BJ (cell line): ENCODE data around the gene KRT84. TPM values are rescaled to one million over a fixed set of nuclear protein-coding genes. Genes with fewer than 3 reads are reported as not detected.

Source experiments
- CTCF ChIA-PET: fragments of 350-600 bp; formaldehyde crosslinking; extraction: SDS; loops from one replicate; lab custom pipeline; 2021; ENCODE audit warnings: antibody characterized with exemption, inconsistent platforms; lab: Yijun Ruan, JAX
- POLR2A ChIA-PET: fragments of 300-600 bp; sonication (Branson Sonifier 250); formaldehyde crosslinking; extraction: SDS; loops from one replicate; lab custom pipeline; 2021; ENCODE audit warnings: antibody characterized with exemption; lab: Charles Lee
- DNase-seq: peaks from one replicate; pipeline ENCODE4 v3.0.0-alpha.2; 2011; ENCODE audit warnings: low read depth
- H3K27me3 ChIP-seq: 2 replicates; pipeline ENCODE4 v1.6.0; 2011; ENCODE audit warnings: low read length; ENCODE audit not compliant: control insufficient read depth, insufficient read depth
- H3K36me3 ChIP-seq: 2 replicates; pipeline ENCODE4 v1.5.1; 2011; ENCODE audit warnings: low read length; ENCODE audit not compliant: control insufficient read depth, insufficient read depth
- H3K4me3 ChIP-seq: 2 replicates; pipeline ENCODE4 v1.5.1; 2011; ENCODE audit warnings: low read depth, mild to moderate bottlenecking, control low read depth, low read length
- polyA plus RNA-seq: library from polyadenylated mRNA; depleted of rRNA; stranded (reverse); fragments of >200 nt; gene quantifications from 2 replicates; pipeline ENCODE4 v1.2.3, GENCODE V29; 2011
- TF ChIP-seq, protein P1 (sequence below): IDR thresholded peaks from 2 replicates; pipeline ENCODE4 v1.5.1; 2011; ENCODE audit warnings: low read depth, mild to moderate bottlenecking, control low read depth, inconsistent platforms, low read length, moderate library complexity; ENCODE audit not compliant: insufficient read depth

Gene KRT84
- polyA plus RNA-seq, 1 experiment, result not detected

DNA sequence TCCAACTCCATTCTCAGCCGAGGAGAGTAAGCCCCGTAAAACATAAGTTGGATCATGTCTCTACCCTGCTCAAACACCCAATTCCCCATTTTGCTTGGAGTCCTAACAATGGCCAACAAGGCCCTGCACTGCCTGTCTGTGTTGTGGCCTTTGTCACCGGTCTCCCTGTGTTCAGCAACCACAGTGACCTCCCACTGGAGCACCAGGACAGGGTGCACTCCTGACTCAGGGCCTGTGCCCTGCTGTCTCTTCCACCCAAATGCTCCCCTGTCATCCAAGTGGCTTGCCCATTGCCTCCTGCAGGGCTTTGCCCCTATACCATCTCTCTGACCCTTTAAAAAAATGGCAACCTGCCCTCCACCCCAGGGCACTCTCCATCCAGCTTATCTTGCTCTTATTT is 13.7 kb downstream of the KRT84 start:
- DNase-seq, result no peak
- TF ChIP-seq, protein P1, sequence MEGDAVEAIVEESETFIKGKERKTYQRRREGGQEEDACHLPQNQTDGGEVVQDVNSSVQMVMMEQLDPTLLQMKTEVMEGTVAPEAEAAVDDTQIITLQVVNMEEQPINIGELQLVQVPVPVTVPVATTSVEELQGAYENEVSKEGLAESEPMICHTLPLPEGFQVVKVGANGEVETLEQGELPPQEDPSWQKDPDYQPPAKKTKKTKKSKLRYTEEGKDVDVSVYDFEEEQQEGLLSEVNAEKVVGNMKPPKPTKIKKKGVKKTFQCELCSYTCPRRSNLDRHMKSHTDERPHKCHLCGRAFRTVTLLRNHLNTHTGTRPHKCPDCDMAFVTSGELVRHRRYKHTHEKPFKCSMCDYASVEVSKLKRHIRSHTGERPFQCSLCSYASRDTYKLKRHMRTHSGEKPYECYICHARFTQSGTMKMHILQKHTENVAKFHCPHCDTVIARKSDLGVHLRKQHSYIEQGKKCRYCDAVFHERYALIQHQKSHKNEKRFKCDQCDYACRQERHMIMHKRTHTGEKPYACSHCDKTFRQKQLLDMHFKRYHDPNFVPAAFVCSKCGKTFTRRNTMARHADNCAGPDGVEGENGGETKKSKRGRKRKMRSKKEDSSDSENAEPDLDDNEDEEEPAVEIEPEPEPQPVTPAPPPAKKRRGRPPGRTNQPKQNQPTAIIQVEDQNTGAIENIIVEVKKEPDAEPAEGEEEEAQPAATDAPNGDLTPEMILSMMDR, result no peak
- Histone ChIP-seq H3K36me3 (no peaks in the 10 kb centered on the region), H3K4me3 (no peak overlapping the region), H3K27me3 (peaks cover 12% of the 10 kb centered on the region)
- ChIA-PET POLR2A (no interaction called here), CTCF (interaction anchor here (0.8 to 8.0 kb wide), 20 partner anchors 10 to 615 kb away, joined by 3 to 142 read pairs (median 6); partner anchors contain the start of gene KRT84)

DNA sequence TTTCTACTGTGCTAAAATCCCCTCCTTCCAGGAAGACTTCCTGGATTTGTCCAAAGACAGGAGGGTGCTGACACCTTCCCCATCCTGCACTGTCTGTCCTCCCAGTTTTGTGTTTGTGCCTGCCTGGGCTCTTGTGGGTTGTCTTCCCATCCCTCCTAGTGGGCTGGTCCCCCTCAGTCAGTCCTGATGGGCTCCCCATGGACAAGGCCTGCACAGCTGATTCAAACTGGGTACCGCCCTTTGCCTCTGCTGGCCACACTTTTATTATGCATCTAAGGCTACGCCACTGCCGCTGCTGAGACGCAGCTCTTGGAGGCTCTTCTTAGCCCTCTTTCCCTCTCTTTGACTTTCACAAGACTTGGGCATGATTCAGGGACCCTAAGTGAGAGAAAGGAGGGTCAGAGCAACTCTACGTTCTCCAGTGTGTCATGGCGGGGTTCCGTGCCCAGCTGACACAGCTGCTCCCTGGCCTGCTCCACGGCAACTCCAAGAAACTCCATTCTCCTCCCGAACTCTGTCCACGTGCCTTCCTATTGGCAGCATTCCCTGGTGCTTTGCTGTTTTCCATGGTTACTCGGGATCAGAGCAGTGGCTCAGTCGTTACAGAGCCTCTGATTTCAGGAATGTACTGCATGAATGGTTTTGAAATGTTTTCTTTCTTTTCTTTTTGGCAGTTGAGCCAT is 14.4 kb downstream of the KRT84 start:
- Histone ChIP-seq H3K27me3 (peaks cover 14% of the 10 kb centered on the region), H3K36me3 (no peaks in the 10 kb centered on the region), H3K4me3 (no peak overlapping the region)
- DNase-seq, result peak; percentile 11
- CTCF ChIA-PET, result interaction anchor here (0.6 to 8.0 kb wide), 16 partner anchors 10 to 609 kb away, joined by 3 to 142 read pairs (median 6); partner anchors contain the start of gene KRT84
- POLR2A ChIA-PET, result interaction anchor here (0.6 kb wide), 1 partner anchor 209 kb away, joined by 4 read pairs; no protein-coding TSS in a partner anchor
- TF ChIP-seq, protein P1, result no peak

DNA sequence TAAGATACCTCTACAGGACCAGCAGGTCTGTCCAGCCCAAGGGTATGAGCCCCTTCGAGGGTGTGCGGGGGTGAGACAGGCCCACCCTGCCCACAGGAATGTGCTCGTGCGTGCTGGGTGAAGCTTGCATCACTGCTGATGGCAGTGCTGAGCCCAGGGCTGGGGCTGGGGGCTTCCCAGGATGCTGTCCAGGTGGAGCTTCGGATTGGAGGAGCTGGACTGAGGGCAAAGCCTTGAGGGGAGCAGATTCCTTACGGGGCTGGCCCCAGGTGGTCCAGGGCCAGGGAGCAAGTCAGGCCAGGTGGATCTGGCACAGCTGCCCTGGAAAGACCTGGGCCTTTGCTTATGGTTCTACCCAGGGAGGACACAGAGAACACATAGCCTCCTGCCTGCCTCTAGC is 15.6 kb downstream of the KRT84 start:
- Histone ChIP-seq H3K4me3 (no peak overlapping the region), H3K27me3 (peaks cover 16% of the 10 kb centered on the region), H3K36me3 (no peaks in the 10 kb centered on the region)
- ChIA-PET CTCF (interaction anchor here (0.6 to 8.0 kb wide), 10 partner anchors 8 to 512 kb away, joined by 3 to 142 read pairs (median 4); partner anchors contain the start of gene KRT84), POLR2A (no interaction called here)
- DNase-seq, result no peak
- TF ChIP-seq, protein P1, result no peak

DNA sequence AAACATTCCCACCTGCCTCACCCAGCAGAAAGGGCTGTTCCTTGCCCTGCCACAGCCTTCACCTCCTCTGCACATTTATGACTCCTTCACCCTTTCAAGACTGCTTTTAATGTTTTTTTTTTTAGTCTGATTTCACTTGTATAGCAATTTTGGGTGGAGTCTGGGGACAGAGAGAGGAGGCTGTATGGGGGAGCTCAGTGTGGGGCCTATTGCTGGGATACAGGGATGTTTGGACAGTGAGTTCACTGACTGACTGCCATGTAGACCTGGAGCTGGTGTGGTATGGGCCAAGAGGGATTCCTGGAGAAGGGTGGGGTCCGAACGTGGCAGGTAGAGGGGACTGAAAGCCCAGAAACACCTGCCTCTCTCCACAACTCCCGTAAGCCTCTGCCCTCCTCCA is 16.2 kb downstream of the KRT84 start:
- ChIA-PET POLR2A (no interaction called here), CTCF (interaction anchor here (0.7 to 8.0 kb wide), 9 partner anchors 11 to 513 kb away, joined by 3 to 142 read pairs (median 4); partner anchors contain the start of gene KRT84)
- H3K27me3 ChIP-seq, result peaks cover 17% of the 10 kb centered on the region
- H3K4me3 ChIP-seq, result no peak overlapping the region
- no peak for DNase-seq
- TF ChIP-seq, protein P1, result no peak
- no peaks in the 10 kb centered on the region for H3K36me3 ChIP-seq

DNA sequence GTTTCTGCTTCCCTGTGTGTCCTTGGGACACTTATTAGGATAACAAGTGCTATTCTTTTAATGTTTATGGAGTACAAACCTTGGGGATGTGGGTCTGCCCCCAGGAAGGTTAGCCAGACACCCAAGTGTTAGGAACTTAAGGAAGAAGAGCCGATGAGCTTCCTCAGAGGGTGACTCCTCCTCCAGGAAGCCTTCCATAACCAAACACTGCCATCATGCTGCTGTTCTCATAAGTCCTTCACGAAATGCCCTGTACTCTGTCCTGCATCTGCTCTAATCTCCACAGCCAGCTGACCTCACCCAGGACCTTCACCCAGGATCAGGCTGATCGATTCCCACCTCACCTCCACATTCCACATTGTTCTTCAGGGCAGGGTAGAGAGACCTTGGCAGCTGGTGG is 16.9 kb downstream of the KRT84 start:
- Histone ChIP-seq H3K27me3 (peaks cover 19% of the 10 kb centered on the region), H3K4me3 (no peak overlapping the region), H3K36me3 (no peaks in the 10 kb centered on the region)
- POLR2A ChIA-PET, result no interaction called here
- no peak for DNase-seq
- TF ChIP-seq, protein P1, result no peak
- CTCF ChIA-PET, result interaction anchor here (1.0 to 8.0 kb wide), 9 partner anchors 12 to 513 kb away, joined by 3 to 142 read pairs (median 4); partner anchors contain the start of gene KRT84
